ENCODE results near the gene PIP5K1C. TPM values are rescaled to one million over a fixed set of nuclear protein-coding genes. Genes with fewer than 3 reads are reported as not detected.
A peak's percentile ranks its signal among the peaks of the same experiment; 100 is the strongest.

PIP5K1C gene
- total and polyA plus RNA-seq, 2 donors (not counting 1 experiment from before 2014, with no cell fraction given): 10.4 to 46.7 TPM

DNA sequence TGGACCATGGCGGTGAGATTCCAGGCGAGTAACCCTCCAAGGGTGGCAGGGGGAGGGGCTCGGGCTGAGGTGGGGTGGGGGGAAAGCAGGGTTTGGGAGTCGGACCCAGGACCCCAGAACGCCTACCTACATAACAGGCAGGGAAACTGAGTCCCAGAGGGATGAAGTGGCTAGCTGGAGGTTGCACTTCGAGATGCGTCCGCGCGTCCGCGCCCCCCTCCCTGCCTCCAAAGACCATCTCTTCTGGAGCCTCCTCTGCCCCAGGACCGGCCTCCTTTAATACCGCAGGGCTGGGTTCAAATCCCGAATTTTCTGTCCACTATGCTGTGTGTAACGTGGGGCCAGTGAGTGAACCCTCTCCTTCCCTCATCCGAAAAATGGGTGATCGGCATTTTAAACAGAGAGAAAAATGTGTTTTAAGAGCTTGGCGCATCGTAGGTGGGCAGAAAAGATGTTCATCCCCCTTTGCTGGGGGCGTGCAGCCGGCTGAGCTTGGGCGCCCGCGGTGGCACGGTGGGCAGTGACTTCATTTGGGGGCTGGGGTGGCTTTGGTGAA lies 21.7 kb upstream of the PIP5K1C start:
- peak overlapping the region; percentile 63 for H3K4me3 Mint-ChIP-seq
- peak overlapping the region; percentile 50 for H3K27ac Mint-ChIP-seq
- peak overlapping the region; percentile 81 for H3K4me2 ChIP-seq (replicated peaks; ENCODE audit: low read depth, low read length, poor library complexity, severe bottlenecking)
- intact Hi-C loops (cut with micrococcal nuclease): loop anchor here (1.0 kb wide), 1 partner anchor 39 kb away; the partner anchor contains the start of gene APBA3
- H3K27me3 ChIP-seq (replicated peaks in 1 of 4; ENCODE audit: control extremely low read depth in 1 of 4, control insufficient read depth in 3 of 4, insufficient read depth in 4 of 4, low read length in 3 of 4): peaks cover 0 to 42% (median 21%) of the 10 kb centered on the region in 4 experiments
- H2AFZ ChIP-seq (ENCODE audit: insufficient read depth, low read depth, low read length, poor library complexity, severe bottlenecking): peak overlapping the region; percentile 54
- POLR2A ChIA-PET: interaction anchor here (0.5 to 1.2 kb wide), 3 partner anchors 133 to 521 kb away, joined by 4 to 5 read pairs (median 4); no protein-coding TSS in a partner anchor
- peaks cover 21% of the 10 kb centered on the region for H3K27me3 Mint-ChIP-seq
- no peaks in the 10 kb centered on the region for H4K20me1 ChIP-seq (ENCODE audit: control insufficient read depth, insufficient read depth, low read length, poor library complexity, severe bottlenecking)
- H3K4me3 ChIP-seq (ENCODE audit: control extremely low read depth in 1 of 5, extremely low read depth in 1 of 5, insufficient read depth in 1 of 5, low read depth in 2 of 5, low read length in 4 of 5): peak overlapping the region in 4 of 5 experiments; percentile 34 to 53 (median 48)
- H3K9me3 Mint-ChIP-seq (ENCODE audit: insufficient read depth): no peaks in the 10 kb centered on the region
- H3K4me1 Mint-ChIP-seq: peaks cover 11% of the 10 kb centered on the region
- 8% methylated on average over 16 of the region's 26 CpGs for WGBS (ENCODE audit: insufficient coverage)
- CTCF ChIA-PET: no interaction called here
- H3K27ac ChIP-seq (ENCODE audit: low read length in 2 of 2): no peak overlapping the region
- ATAC-seq (ENCODE audit: low read depth) (no peak), DNase-seq (no peak)
- no peaks in the 10 kb centered on the region for H3K79me2 ChIP-seq (ENCODE audit: control insufficient read depth, insufficient read depth, low read length)
- H3K9me3 ChIP-seq (ENCODE audit: control extremely low read depth in 1 of 3, control insufficient read depth in 2 of 3, insufficient read depth in 1 of 3, low read length in 2 of 3): peaks cover 0 to 12% (median 0%) of the 10 kb centered on the region in 3 donors
- TF ChIP-seq, protein P1, sequence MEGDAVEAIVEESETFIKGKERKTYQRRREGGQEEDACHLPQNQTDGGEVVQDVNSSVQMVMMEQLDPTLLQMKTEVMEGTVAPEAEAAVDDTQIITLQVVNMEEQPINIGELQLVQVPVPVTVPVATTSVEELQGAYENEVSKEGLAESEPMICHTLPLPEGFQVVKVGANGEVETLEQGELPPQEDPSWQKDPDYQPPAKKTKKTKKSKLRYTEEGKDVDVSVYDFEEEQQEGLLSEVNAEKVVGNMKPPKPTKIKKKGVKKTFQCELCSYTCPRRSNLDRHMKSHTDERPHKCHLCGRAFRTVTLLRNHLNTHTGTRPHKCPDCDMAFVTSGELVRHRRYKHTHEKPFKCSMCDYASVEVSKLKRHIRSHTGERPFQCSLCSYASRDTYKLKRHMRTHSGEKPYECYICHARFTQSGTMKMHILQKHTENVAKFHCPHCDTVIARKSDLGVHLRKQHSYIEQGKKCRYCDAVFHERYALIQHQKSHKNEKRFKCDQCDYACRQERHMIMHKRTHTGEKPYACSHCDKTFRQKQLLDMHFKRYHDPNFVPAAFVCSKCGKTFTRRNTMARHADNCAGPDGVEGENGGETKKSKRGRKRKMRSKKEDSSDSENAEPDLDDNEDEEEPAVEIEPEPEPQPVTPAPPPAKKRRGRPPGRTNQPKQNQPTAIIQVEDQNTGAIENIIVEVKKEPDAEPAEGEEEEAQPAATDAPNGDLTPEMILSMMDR (IDR thresholded peaks at IDR 0.05): no peak
- TF ChIP-seq EZH2 (IDR thresholded peaks at IDR 0.05; ENCODE audit: borderline replicate concordance, insufficient read depth, low read depth, low read length, poor library complexity, severe bottlenecking): no peak
- H3K4me1 ChIP-seq (ENCODE audit: control insufficient read depth in 2 of 2, insufficient read depth in 2 of 2, low read length in 2 of 2): peaks cover 16 to 20% of the 10 kb centered on the region in 2 donors
- H3K36me3 ChIP-seq (replicated peaks in 1 of 2; ENCODE audit: control extremely low read depth in 1 of 2, control insufficient read depth in 1 of 2, extremely low read depth in 1 of 2, insufficient read depth in 2 of 2, low read length in 1 of 2): no peaks in the 10 kb centered on the region
- peak overlapping the region; percentile 49 for H3K9ac ChIP-seq (ENCODE audit: low read length)

Data from B cell (primary cell).